HL-60 (cell line): ENCODE results near the gene HELB.

Experiments used
- DNase-seq, 2 experiments: peaks; one replicate each; pipeline ENCODE4 v3.0.0-alpha.2; 2010 to 2020; ENCODE audit warnings: low read depth in 1 of 2, low spot score in 1 of 2
- H3K27ac ChIP-seq: fragments of 250-450 bp; sonication (Bioruptor Pico); replicated peaks from 2 replicates; pipeline ENCODE4 v1.5.1; 2020; ENCODE audit warnings: mild to moderate bottlenecking, moderate library complexity
- H3K27me3 ChIP-seq: fragments of 250-450 bp; sonication (Bioruptor Pico); 2 replicates; pipeline ENCODE4 v1.5.1; 2021; ENCODE audit warnings: mild to moderate bottlenecking, moderate library complexity; ENCODE audit not compliant: insufficient read depth, poor library complexity, severe bottlenecking
- H3K4me3 ChIP-seq: replicated peaks from 2 replicates; pipeline ENCODE4 v1.5.1; 2011; ENCODE audit warnings: mild to moderate bottlenecking, control low read depth, low read length; ENCODE audit not compliant: insufficient read depth
- GABPA ChIP-seq: IDR thresholded peaks from 2 replicates; pipeline ENCODE4 v1.6.1; 2012; ENCODE audit warnings: low read depth
- POLR2AphosphoS5 ChIP-seq: IDR thresholded peaks from 2 replicates; pipeline ENCODE4 v1.6.1; 2012; ENCODE audit warnings: low read depth
- SPI1 ChIP-seq: IDR thresholded peaks from 2 replicates; pipeline ENCODE4 v1.6.1; 2012; ENCODE audit warnings: low read depth, mild to moderate bottlenecking, borderline replicate concordance
- TF ChIP-seq, protein P1 (sequence below): IDR thresholded peaks from 2 replicates; pipeline ENCODE4 v1.6.1; 2012; ENCODE audit warnings: low read depth; ENCODE audit not compliant: insufficient replicate concordance
- TF ChIP-seq, protein P2 (sequence below): IDR thresholded peaks from one replicate; pipeline ENCODE4 v1.5.1; 2011; ENCODE audit warnings: low read length, control low read depth, inconsistent platforms; ENCODE audit not compliant: insufficient read depth

HELB gene

DNA sequence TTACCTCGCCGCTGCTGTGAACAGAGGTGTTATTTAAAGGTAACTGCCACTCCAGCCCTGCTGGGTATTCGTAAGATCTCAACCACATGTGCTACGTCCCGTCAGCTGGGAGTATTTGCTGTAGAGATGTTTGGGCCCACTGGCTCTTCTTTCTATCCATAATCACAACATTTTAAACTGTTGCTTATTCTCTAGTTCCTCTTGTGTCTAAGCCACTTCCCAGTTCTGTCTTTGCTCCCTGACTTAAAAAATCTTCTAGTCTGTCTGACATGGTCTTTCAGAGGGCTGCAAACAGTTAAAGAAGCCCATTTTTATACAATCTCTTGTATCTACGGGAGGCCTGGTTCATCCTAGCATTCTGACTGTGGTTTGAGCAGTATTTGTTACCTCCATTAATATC lies 33.2 kb upstream of the HELB start:
- H3K27ac ChIP-seq: peak overlapping the region; percentile 78
- H3K27me3 ChIP-seq: no peaks in the 10 kb centered on the region
- TF ChIP-seq, protein P1, sequence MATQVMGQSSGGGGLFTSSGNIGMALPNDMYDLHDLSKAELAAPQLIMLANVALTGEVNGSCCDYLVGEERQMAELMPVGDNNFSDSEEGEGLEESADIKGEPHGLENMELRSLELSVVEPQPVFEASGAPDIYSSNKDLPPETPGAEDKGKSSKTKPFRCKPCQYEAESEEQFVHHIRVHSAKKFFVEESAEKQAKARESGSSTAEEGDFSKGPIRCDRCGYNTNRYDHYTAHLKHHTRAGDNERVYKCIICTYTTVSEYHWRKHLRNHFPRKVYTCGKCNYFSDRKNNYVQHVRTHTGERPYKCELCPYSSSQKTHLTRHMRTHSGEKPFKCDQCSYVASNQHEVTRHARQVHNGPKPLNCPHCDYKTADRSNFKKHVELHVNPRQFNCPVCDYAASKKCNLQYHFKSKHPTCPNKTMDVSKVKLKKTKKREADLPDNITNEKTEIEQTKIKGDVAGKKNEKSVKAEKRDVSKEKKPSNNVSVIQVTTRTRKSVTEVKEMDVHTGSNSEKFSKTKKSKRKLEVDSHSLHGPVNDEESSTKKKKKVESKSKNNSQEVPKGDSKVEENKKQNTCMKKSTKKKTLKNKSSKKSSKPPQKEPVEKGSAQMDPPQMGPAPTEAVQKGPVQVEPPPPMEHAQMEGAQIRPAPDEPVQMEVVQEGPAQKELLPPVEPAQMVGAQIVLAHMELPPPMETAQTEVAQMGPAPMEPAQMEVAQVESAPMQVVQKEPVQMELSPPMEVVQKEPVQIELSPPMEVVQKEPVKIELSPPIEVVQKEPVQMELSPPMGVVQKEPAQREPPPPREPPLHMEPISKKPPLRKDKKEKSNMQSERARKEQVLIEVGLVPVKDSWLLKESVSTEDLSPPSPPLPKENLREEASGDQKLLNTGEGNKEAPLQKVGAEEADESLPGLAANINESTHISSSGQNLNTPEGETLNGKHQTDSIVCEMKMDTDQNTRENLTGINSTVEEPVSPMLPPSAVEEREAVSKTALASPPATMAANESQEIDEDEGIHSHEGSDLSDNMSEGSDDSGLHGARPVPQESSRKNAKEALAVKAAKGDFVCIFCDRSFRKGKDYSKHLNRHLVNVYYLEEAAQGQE: no peak
- peak; percentile 85 for TF ChIP-seq SPI1
- peak overlapping the region; percentile 25 for H3K4me3 ChIP-seq
- DNase-seq: peak in 1 of 2 experiments; percentile 41

DNA sequence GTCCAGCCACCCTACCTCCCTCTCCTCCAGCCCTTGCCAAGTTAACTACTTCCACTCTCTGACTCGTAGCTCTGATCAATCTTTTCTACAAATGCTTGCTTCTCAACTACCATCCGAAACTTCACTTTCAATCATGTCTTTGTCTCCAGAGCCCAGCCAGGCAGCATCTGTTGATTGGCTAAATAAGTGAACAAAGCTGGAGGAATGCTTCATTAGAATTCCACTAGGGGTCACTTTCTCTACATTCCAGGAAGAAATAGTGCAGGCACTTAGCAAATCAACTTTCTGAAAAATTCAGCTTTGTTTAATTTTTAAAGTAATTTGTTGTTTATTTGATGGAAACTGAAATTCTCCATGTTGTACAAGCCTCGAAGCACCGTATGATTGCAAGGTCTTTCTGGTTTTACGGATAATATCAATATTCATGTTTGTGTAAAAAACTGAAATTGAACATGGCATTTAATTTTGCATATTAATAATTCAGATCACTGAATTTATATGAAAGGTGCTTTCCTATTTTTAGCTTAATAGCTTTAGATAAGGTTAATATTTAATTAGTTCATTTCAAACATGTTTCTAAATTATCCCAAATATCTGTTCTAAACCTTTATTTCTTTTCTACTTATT lies 32.4 kb upstream of the HELB start:
- Histone ChIP-seq H3K4me3 (no peak overlapping the region), H3K27me3 (no peaks in the 10 kb centered on the region), H3K27ac (peak overlapping the region; percentile 78)
- peak in 1 of 2 experiments; percentile 69 for DNase-seq
- TF ChIP-seq, protein P1: no peak
- no peak for TF ChIP-seq GABPA
- TF ChIP-seq POLR2AphosphoS5: no peak
- no peak for TF ChIP-seq SPI1
- TF ChIP-seq, protein P2, sequence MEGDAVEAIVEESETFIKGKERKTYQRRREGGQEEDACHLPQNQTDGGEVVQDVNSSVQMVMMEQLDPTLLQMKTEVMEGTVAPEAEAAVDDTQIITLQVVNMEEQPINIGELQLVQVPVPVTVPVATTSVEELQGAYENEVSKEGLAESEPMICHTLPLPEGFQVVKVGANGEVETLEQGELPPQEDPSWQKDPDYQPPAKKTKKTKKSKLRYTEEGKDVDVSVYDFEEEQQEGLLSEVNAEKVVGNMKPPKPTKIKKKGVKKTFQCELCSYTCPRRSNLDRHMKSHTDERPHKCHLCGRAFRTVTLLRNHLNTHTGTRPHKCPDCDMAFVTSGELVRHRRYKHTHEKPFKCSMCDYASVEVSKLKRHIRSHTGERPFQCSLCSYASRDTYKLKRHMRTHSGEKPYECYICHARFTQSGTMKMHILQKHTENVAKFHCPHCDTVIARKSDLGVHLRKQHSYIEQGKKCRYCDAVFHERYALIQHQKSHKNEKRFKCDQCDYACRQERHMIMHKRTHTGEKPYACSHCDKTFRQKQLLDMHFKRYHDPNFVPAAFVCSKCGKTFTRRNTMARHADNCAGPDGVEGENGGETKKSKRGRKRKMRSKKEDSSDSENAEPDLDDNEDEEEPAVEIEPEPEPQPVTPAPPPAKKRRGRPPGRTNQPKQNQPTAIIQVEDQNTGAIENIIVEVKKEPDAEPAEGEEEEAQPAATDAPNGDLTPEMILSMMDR: peak; percentile 48

DNA sequence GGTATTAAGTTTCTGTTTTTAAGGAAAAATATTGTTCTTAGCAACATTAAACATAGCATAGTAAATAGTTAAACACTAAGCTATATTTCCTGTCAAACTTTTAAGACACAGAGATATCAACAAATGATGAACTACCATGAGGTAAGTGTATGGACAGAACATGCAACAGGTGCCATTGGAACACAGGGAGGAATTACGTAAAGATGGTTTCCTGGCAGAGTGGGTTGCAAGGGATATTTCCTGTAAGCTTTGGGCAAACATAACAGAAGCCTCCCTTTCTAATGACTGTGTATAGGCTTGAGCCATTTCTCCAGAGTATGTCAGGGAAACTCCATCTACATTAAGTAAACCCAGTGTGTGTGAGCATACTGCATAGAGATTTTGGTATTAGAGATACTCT lies 31.7 kb upstream of the HELB start:
- TF ChIP-seq, protein P2: no peak
- TF ChIP-seq POLR2AphosphoS5 (no peak), SPI1 (no peak), GABPA (no peak)
- TF ChIP-seq, protein P1: no peak
- H3K27ac ChIP-seq: peak overlapping the region; percentile 78
- DNase-seq: peak in 1 of 2 experiments; percentile 64
- H3K4me3 ChIP-seq: no peak overlapping the region
- H3K27me3 ChIP-seq: no peaks in the 10 kb centered on the region
